ENCODE data around the gene THRA.

THRA gene

DNA sequence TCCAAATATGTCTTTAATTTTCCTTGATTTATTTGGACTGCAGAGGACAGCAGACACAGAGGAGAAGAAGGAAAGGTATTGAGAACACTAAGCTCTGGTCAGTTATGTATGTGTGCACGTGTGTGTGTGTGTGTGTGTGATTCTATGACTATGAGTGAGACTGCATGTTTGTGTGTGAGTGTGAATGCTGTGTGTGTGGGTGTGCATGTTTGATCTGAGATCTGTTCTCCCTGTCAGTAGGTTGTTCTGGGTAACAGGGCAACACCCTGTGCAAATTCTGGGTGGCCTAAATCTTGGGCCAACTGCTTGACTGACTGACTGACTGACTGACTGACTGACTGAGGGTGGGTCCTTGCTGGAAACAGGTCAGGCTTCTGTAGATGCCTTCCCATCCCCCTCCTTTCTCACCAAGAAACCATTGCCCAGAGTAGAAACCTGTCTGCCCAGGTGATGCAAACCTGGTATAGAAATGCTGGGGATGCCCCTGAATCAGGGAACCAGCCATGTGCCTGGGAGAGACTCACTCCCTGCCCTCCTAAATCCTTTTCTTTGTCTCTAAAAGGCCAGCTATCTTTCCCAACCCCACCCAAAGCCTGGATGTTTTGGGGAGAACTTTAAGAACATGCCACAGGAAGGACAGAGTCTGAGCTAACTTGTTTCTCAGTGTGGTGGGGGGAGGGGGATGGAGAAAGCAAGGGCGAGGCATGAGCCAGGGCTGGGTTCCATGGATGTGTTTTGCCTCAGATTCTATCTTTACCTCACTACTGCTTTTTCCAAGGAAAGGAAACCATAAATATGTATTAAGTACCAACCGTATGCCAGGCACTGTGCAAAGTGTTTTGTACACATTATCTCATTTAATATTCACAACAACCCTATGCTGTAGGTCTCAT is 42.1 kb downstream of the THRA start:
- no peak for TF ChIP-seq TOX (CRISPR knock-in tag; IDR thresholded peaks at IDR 0.05; ENCODE audit: borderline replicate concordance)
- TF ChIP-seq ZFP3 (CRISPR knock-in tag; IDR thresholded peaks at IDR 0.05): no peak
- TF ChIP-seq ARNTL (CRISPR knock-in tag; IDR thresholded peaks at IDR 0.05; ENCODE audit: borderline replicate concordance, low read depth): no peak
- no peak for TF ChIP-seq ESRRG (CRISPR knock-in tag; IDR thresholded peaks at IDR 0.05)
- TF ChIP-seq OSR1 (CRISPR knock-in tag; IDR thresholded peaks at IDR 0.05): no peak
- no peak for TF ChIP-seq SNAI2 (CRISPR knock-in tag; IDR thresholded peaks at IDR 0.05)
- TF ChIP-seq, protein P1, sequence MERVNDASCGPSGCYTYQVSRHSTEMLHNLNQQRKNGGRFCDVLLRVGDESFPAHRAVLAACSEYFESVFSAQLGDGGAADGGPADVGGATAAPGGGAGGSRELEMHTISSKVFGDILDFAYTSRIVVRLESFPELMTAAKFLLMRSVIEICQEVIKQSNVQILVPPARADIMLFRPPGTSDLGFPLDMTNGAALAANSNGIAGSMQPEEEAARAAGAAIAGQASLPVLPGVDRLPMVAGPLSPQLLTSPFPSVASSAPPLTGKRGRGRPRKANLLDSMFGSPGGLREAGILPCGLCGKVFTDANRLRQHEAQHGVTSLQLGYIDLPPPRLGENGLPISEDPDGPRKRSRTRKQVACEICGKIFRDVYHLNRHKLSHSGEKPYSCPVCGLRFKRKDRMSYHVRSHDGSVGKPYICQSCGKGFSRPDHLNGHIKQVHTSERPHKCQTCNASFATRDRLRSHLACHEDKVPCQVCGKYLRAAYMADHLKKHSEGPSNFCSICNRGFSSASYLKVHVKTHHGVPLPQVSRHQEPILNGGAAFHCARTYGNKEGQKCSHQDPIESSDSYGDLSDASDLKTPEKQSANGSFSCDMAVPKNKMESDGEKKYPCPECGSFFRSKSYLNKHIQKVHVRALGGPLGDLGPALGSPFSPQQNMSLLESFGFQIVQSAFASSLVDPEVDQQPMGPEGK (CRISPR knock-in tag; IDR thresholded peaks at IDR 0.05; ENCODE audit: borderline replicate concordance): no peak
- TF ChIP-seq, protein P2, sequence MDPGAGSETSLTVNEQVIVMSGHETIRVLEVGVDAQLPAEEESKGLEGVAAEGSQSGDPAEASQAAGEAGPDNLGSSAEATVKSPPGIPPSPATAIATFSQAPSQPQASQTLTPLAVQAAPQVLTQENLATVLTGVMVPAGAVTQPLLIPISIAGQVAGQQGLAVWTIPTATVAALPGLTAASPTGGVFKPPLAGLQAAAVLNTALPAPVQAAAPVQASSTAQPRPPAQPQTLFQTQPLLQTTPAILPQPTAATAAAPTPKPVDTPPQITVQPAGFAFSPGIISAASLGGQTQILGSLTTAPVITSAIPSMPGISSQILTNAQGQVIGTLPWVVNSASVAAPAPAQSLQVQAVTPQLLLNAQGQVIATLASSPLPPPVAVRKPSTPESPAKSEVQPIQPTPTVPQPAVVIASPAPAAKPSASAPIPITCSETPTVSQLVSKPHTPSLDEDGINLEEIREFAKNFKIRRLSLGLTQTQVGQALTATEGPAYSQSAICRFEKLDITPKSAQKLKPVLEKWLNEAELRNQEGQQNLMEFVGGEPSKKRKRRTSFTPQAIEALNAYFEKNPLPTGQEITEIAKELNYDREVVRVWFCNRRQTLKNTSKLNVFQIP (CRISPR knock-in tag; IDR thresholded peaks at IDR 0.05; ENCODE audit: borderline replicate concordance, low read depth): no peak
- TF ChIP-seq, protein P3, sequence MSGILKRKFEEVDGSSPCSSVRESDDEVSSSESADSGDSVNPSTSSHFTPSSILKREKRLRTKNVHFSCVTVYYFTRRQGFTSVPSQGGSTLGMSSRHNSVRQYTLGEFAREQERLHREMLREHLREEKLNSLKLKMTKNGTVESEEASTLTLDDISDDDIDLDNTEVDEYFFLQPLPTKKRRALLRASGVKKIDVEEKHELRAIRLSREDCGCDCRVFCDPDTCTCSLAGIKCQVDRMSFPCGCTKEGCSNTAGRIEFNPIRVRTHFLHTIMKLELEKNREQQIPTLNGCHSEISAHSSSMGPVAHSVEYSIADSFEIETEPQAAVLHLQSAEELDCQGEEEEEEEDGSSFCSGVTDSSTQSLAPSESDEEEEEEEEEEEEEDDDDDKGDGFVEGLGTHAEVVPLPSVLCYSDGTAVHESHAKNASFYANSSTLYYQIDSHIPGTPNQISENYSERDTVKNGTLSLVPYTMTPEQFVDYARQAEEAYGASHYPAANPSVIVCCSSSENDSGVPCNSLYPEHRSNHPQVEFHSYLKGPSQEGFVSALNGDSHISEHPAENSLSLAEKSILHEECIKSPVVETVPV (CRISPR knock-in tag; IDR thresholded peaks at IDR 0.05): no peak
- TF ChIP-seq ZNF70 (CRISPR knock-in tag; IDR thresholded peaks at IDR 0.05): no peak
- TF ChIP-seq, protein P4, sequence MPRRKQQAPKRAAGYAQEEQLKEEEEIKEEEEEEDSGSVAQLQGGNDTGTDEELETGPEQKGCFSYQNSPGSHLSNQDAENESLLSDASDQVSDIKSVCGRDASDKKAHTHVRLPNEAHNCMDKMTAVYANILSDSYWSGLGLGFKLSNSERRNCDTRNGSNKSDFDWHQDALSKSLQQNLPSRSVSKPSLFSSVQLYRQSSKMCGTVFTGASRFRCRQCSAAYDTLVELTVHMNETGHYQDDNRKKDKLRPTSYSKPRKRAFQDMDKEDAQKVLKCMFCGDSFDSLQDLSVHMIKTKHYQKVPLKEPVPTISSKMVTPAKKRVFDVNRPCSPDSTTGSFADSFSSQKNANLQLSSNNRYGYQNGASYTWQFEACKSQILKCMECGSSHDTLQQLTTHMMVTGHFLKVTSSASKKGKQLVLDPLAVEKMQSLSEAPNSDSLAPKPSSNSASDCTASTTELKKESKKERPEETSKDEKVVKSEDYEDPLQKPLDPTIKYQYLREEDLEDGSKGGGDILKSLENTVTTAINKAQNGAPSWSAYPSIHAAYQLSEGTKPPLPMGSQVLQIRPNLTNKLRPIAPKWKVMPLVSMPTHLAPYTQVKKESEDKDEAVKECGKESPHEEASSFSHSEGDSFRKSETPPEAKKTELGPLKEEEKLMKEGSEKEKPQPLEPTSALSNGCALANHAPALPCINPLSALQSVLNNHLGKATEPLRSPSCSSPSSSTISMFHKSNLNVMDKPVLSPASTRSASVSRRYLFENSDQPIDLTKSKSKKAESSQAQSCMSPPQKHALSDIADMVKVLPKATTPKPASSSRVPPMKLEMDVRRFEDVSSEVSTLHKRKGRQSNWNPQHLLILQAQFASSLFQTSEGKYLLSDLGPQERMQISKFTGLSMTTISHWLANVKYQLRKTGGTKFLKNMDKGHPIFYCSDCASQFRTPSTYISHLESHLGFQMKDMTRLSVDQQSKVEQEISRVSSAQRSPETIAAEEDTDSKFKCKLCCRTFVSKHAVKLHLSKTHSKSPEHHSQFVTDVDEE (CRISPR knock-in tag; IDR thresholded peaks at IDR 0.05): no peak
- TF ChIP-seq ZFP30 (CRISPR knock-in tag; IDR thresholded peaks at IDR 0.05): no peak
- no peak for TF ChIP-seq GLIS3 (CRISPR knock-in tag; IDR thresholded peaks at IDR 0.05)
- TF ChIP-seq ZC3H10 (CRISPR knock-in tag; IDR thresholded peaks at IDR 0.05): no peak
- no peak for TF ChIP-seq PPARA (CRISPR knock-in tag; IDR thresholded peaks at IDR 0.05; ENCODE audit: borderline replicate concordance)
- TF ChIP-seq ZNF565 (CRISPR knock-in tag; conservative IDR thresholded peaks at IDR 0.05; ENCODE audit: low read depth): no peak
- no peak for TF ChIP-seq ISL1 (CRISPR knock-in tag; IDR thresholded peaks at IDR 0.05)
- TF ChIP-seq BACH2 (CRISPR knock-in tag; IDR thresholded peaks at IDR 0.05; ENCODE audit: borderline replicate concordance): no peak
- TF ChIP-seq, protein P5, sequence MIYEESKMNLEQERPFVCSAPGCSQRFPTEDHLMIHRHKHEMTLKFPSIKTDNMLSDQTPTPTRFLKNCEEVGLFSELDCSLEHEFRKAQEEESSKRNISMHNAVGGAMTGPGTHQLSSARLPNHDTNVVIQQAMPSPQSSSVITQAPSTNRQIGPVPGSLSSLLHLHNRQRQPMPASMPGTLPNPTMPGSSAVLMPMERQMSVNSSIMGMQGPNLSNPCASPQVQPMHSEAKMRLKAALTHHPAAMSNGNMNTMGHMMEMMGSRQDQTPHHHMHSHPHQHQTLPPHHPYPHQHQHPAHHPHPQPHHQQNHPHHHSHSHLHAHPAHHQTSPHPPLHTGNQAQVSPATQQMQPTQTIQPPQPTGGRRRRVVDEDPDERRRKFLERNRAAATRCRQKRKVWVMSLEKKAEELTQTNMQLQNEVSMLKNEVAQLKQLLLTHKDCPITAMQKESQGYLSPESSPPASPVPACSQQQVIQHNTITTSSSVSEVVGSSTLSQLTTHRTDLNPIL (CRISPR knock-in tag; IDR thresholded peaks at IDR 0.05; ENCODE audit: low read depth): no peak
- no peak for ATAC-seq

DNA sequence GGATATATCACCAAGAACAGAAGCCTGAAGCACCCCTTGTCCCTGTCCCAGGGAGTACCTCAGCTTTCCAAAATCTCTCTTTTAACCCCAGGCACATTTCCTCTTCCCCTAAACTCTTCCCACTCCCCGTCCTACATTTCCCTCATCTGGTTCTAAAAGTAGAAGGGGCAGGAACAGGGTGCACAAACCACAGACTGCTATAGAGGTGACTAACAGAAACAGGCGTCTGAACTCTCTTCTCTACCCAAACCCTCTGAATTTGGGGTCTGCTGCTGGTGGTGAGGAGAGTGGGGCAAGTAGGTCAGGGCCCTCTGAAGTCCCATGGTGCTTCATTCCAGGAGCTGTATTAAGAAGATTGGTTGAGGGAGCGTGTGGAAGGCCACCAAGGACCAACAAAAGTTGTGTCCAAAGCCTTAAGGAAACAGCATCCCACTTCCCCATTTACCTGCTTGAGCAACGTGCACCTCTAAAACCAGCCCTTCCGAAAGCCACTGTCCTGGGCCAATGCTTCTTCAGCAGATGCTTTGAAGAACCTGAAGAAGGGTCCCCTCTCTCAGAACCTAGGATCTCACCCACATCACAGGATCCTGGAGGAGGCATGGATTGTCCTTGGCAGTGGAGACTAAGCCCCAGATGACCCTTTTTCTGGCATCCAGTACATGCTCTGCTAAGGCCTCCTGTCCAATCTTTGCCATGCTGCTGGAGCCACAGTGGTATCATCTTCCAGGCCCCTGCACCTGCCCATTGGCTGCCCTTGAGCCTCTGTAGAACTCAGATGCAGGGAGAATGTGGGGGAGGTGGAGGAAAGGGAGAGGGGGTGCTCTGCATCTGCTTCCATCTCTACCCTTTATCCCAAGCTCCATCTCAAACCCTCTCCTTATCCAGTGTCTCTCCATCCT is 43.3 kb downstream of the THRA start:
- no peak for ATAC-seq
- TF ChIP-seq SNAI2 (CRISPR knock-in tag; IDR thresholded peaks at IDR 0.05) (no peak), ZNF70 (CRISPR knock-in tag; IDR thresholded peaks at IDR 0.05) (no peak), ZC3H10 (CRISPR knock-in tag; IDR thresholded peaks at IDR 0.05) (no peak), CSDC2 (CRISPR knock-in tag; IDR thresholded peaks at IDR 0.05) (no peak), GLIS3 (CRISPR knock-in tag; IDR thresholded peaks at IDR 0.05) (no peak), ISL1 (CRISPR knock-in tag; IDR thresholded peaks at IDR 0.05) (no peak), ZNF565 (CRISPR knock-in tag; conservative IDR thresholded peaks at IDR 0.05; ENCODE audit: low read depth) (no peak), ZNF8 (CRISPR knock-in tag; IDR thresholded peaks at IDR 0.05) (no peak)
